Loucy (cell line): Measurements from ENCODE around the gene SLC38A10.

Experiments
- H2AFZ ChIP-seq: fragments of 200-600 bp; sonication (generic); 2 replicates; pipeline ENCODE4 v1.6.0; 2016; ENCODE audit warnings: antibody characterized with exemption, mild to moderate bottlenecking, low read length, moderate library complexity
- H3F3A ChIP-seq: fragments of 200-600 bp; 2 replicates; pipeline ENCODE4 v1.6.0; 2016; ENCODE audit warnings: antibody characterized with exemption, low read depth, mild to moderate bottlenecking
- H3K27me3 ChIP-seq: fragments of 200-600 bp; sonication (generic); 2 replicates; pipeline ENCODE4 v1.6.1; 2014; ENCODE audit warnings: low read length, mild to moderate bottlenecking; ENCODE audit not compliant: insufficient read depth, poor library complexity, severe bottlenecking
- H3K36me3 ChIP-seq: fragments of 200-600 bp; sonication (generic); 2 replicates; pipeline ENCODE4 v1.6.1; 2016; ENCODE audit warnings: low read length; ENCODE audit not compliant: insufficient read depth
- H3K4me1 ChIP-seq: fragments of 200-600 bp; sonication (generic); 2 replicates; pipeline ENCODE4 v1.5.1; 2014; ENCODE audit warnings: low read length, mild to moderate bottlenecking; ENCODE audit not compliant: insufficient read depth, poor library complexity, severe bottlenecking
- H3K4me2 ChIP-seq: fragments of 200-600 bp; sonication (generic); 2 replicates; pipeline ENCODE4 v1.6.0; 2014; ENCODE audit warnings: antibody characterized with exemption, low read length, low read depth, mild to moderate bottlenecking; ENCODE audit not compliant: poor library complexity, severe bottlenecking
- H3K4me3 ChIP-seq: fragments of 200-600 bp; sonication (generic); 2 replicates; pipeline ENCODE4 v1.5.1; 2014; ENCODE audit warnings: low read length, mild to moderate bottlenecking, mixed read lengths; ENCODE audit not compliant: poor library complexity, severe bottlenecking
- H3K79me2 ChIP-seq: fragments of 200-600 bp; sonication (generic); 2 replicates; pipeline ENCODE4 v1.6.1; 2014; ENCODE audit warnings: low read length; ENCODE audit not compliant: insufficient read depth
- H3K9ac ChIP-seq: fragments of 200-600 bp; sonication (generic); 2 replicates; pipeline ENCODE4 v1.6.0; 2014; ENCODE audit warnings: mild to moderate bottlenecking, low read depth, low read length, moderate library complexity; ENCODE audit not compliant: poor library complexity, severe bottlenecking
- H3K9me2 ChIP-seq: fragments of 200-600 bp; sonication (generic); replicated peaks from 2 replicates; pipeline ENCODE4 v1.6.1; 2016; ENCODE audit warnings: low read depth, low read length, mixed read lengths
- H3K9me3 ChIP-seq: fragments of 200-600 bp; sonication (generic); 2 replicates; pipeline ENCODE4 v1.6.1; 2014; ENCODE audit warnings: mild to moderate bottlenecking, antibody characterized with exemption, low read length, low read depth; ENCODE audit not compliant: insufficient read depth
- H4K20me1 ChIP-seq: fragments of 200-600 bp; sonication (generic); 2 replicates; pipeline ENCODE4 v1.6.0; 2014; ENCODE audit warnings: antibody characterized with exemption, low read length, mild to moderate bottlenecking; ENCODE audit not compliant: insufficient read depth, poor library complexity, severe bottlenecking
- CTCF ChIP-seq: fragments of 200-600 bp; sonication (generic); conservative IDR thresholded peaks from 2 replicates; pipeline ENCODE4 v1.5.1; 2014; ENCODE audit warnings: mild to moderate bottlenecking, antibody characterized with exemption, low read length
- EZH2phosphoT487 ChIP-seq: fragments of 200-600 bp; IDR thresholded peaks from 2 replicates; pipeline ENCODE4 v1.6.1; 2018; ENCODE audit warnings: antibody characterized with exemption, mild to moderate bottlenecking, moderate library complexity, borderline replicate concordance

Gene SLC38A10

GRCh38 chr17:81218991-81219390 is 76.1 kb downstream of the SLC38A10 start:
- Histone ChIP-seq H3F3A (no peaks in the 10 kb centered on the region), H2AFZ (no peak overlapping the region), H3K79me2 (peaks cover 27% of the 10 kb centered on the region), H3K9me2 (no peaks in the 10 kb centered on the region), H3K4me2 (no peak overlapping the region), H3K4me3 (no peak overlapping the region), H3K9ac (no peak overlapping the region), H4K20me1 (peaks cover 16% of the 10 kb centered on the region), H3K27me3 (no peaks in the 10 kb centered on the region), H3K36me3 (0 out of 2 replicates have a peak, but pooled peaks cover 4% of the 10 kb centered on the region), H3K4me1 (peaks cover 15% of the 10 kb centered on the region), H3K9me3 (no peaks in the 10 kb centered on the region)
- TF ChIP-seq CTCF, result no peak
- no peak for TF ChIP-seq EZH2phosphoT487

- peaks cover 14% of the 10 kb centered on the region for H3K4me1 ChIP-seq
- H3K9me2 ChIP-seq, result no peaks in the 10 kb centered on the region
- no peak overlapping the region for H2AFZ ChIP-seq
- H3K9ac ChIP-seq, result no peak overlapping the region
- no peaks in the 10 kb centered on the region for H3K27me3 ChIP-seq
- no peaks in the 10 kb centered on the region for H3K9me3 ChIP-seq
- TF ChIP-seq CTCF (no peak), EZH2phosphoT487 (no peak)
- peaks cover 27% of the 10 kb centered on the region for H3K79me2 ChIP-seq
- H3K4me2 ChIP-seq, result no peak overlapping the region
- no peak overlapping the region for H3K4me3 ChIP-seq
- H4K20me1 ChIP-seq, result peaks cover 16% of the 10 kb centered on the region
- 0 out of 2 replicates have a peak, but pooled peaks cover 4% of the 10 kb centered on the region for H3K36me3 ChIP-seq
- no peaks in the 10 kb centered on the region for H3F3A ChIP-seq
Observed at GRCh38 chr17:81218459-81218858, 76.6 kb downstream of the SLC38A10 start.

GRCh38 chr17:81217491-81217890 is 77.6 kb downstream of the SLC38A10 start:
- Histone ChIP-seq H4K20me1 (peaks cover 14% of the 10 kb centered on the region), H3K27me3 (no peaks in the 10 kb centered on the region), H3K9ac (no peak overlapping the region), H3K4me2 (no peak overlapping the region), H3K4me1 (peaks cover 12% of the 10 kb centered on the region), H3K36me3 (0 out of 2 replicates have a peak, but pooled peaks cover 4% of the 10 kb centered on the region), H3F3A (no peaks in the 10 kb centered on the region), H3K9me3 (no peaks in the 10 kb centered on the region), H3K9me2 (no peaks in the 10 kb centered on the region), H3K4me3 (no peak overlapping the region), H3K79me2 (peaks cover 32% of the 10 kb centered on the region), H2AFZ (no peak overlapping the region)
- no peak for TF ChIP-seq CTCF
- no peak for TF ChIP-seq EZH2phosphoT487
